ENCODE measurements around the gene CRBN. TPM values are rescaled to one million over a fixed set of nuclear protein-coding genes. Genes with fewer than 3 reads are reported as not detected.

CRBN gene
- total RNA-seq, 1 donor from 2014 or later, result 143 TPM

GRCh38 chr3:3170998-3171397, 8.5 kb downstream of the CRBN start:
- DNase-seq, result peak; percentile 25

GRCh38 chr3:3165650-3166049, 13.8 kb downstream of the CRBN start:
- no peak for DNase-seq

- no peak for DNase-seq
Measured at GRCh38 chr3:3165241-3165640, 14.2 kb downstream of the CRBN start.

GRCh38 chr3:3160826-3161225, 18.7 kb downstream of the CRBN start:
- DNase-seq, result no peak

GRCh38 chr3:3157484-3157883, 22.0 kb downstream of the CRBN start:
- no peak for DNase-seq

- DNase-seq, result no peak
Measured at GRCh38 chr3:3154879-3155610, 24.4 kb downstream of the CRBN start.

GRCh38 chr3:3151513-3151912, 28.0 kb downstream of the CRBN start:
- DNase-seq, result no peak

- no peak for DNase-seq
Measured at GRCh38 chr3:3149560-3149959, 29.9 kb downstream of the CRBN start.

- DNase-seq, result no peak
Measured at GRCh38 chr3:3145831-3146230, 33.7 kb downstream of the CRBN start.

GRCh38 chr3:3141939-3142338, 37.6 kb downstream of the CRBN start:
- DNase-seq, result no peak

GRCh38 chr3:3137526-3137925, 42.0 kb downstream of the CRBN start:
- no peak for DNase-seq

- no peak for DNase-seq
Measured at GRCh38 chr3:3134750-3135448, 44.6 kb downstream of the CRBN start.

- DNase-seq, result no peak
Measured at GRCh38 chr3:3133500-3133899, 46.0 kb downstream of the CRBN start.

GRCh38 chr3:3129579-3129978, 49.9 kb downstream of the CRBN start:
- no peak for DNase-seq

GRCh38 chr3:3127432-3128010, 52.0 kb downstream of the CRBN start:
- DNase-seq, result no peak

GRCh38 chr3:3126477-3127431, 52.7 kb downstream of the CRBN start, which contains the start of gene TRNT1:
TSS of gene TRNT1 (plus strand) at chr3:3126940. CDS start at chr3:3129041, 2,101 bp downstream.
- peak; percentile 98 for DNase-seq

GRCh38 chr3:3125977-3126376, 53.5 kb downstream of the CRBN start:
- no peak for DNase-seq

- DNase-seq, result no peak
Measured at GRCh38 chr3:3119393-3119851, 60.1 kb downstream of the CRBN start.

- no peak for DNase-seq
Measured at GRCh38 chr3:3117651-3118050, 61.8 kb downstream of the CRBN start.

GRCh38 chr3:3113042-3113709, 66.3 kb downstream of the CRBN start:
- DNase-seq, result no peak

- no peak for DNase-seq
Measured at GRCh38 chr3:3110749-3111361, 68.6 kb downstream of the CRBN start.

Measured in tongue (tissue), 2 donors.